Adrenal gland (tissue), 12 donors: ENCODE measurements around the gene ATP6V1D. TPM values are rescaled to one million over a fixed set of nuclear protein-coding genes. Genes with fewer than 3 reads are reported as not detected.

Source experiments
- DNase-seq, 7 donors: peaks; one replicate each; pipeline ENCODE4 v3.0.0-alpha.2; 2019 to 2020
- H3K27ac ChIP-seq, 5 donors: fragments of 200-600 bp; sonication (generic) in 4 of 5; 1 replicate in 3 of 5; 2 replicates in 2 of 5; pipeline versions ENCODE4 v1.5.1 to v1.8.0; 2016 to 2020; ENCODE audit warnings: mild to moderate bottlenecking in 1 of 5
- H3K27me3 ChIP-seq: fragments of 200-600 bp; 2 replicates; pipeline ENCODE4 v1.8.0; 2021
- H3K36me3 ChIP-seq, 2 donors: fragments of 200-600 bp; replicated peaks in 1 of 2; 1 replicate in 1 of 2; 2 replicates in 1 of 2; pipeline versions ENCODE4 v1.5.1 to v1.8.0; 2018 to 2022
- H3K4me1 ChIP-seq, 2 donors: fragments of 200-600 bp; replicated peaks in 1 of 2; 1 replicate in 1 of 2; 2 replicates in 1 of 2; pipeline versions ENCODE4 v1.5.1 to v1.8.0; 2018 to 2021
- H3K4me3 ChIP-seq, 4 donors: fragments of 200-600 bp; sonication (generic) in 3 of 4; one replicate each; pipeline ENCODE4 v1.5.1; 2016 to 2018
- H3K9me3 ChIP-seq, 3 donors: fragments of 200-600 bp; sonication (generic) in 1 of 3; replicated peaks in 1 of 3; 1 replicate in 2 of 3; 2 replicates in 1 of 3; pipeline versions ENCODE4 v1.5.1 to v1.8.0; 2016 to 2021
- CTCF ChIP-seq, 6 experiments: fragments of 450-650 bp in 4 of 6; fragments of 200-600 bp in 2 of 6; sonication (generic) in 1 of 6; IDR thresholded peaks; 1 replicate in 5 of 6; 2 replicates in 1 of 6; pipeline versions ENCODE4 v1.5.1 to v1.8.0; 2016 to 2021; ENCODE audit warnings: antibody characterized with exemption in 6 of 6, mild to moderate bottlenecking in 2 of 6, moderate library complexity in 1 of 6
- POLR2A ChIP-seq, 2 donors: fragments of 450-650 bp; IDR thresholded peaks; one replicate each; pipeline ENCODE4 v1.6.1; 2017; ENCODE audit warnings: antibody characterized with exemption in 2 of 2, mild to moderate bottlenecking in 2 of 2, moderate library complexity in 1 of 2
- WGBS, 4 donors: extraction: QIAGEN DNeasy Blood & Tissue Kit in 2 of 4; methylation state at CpG; one replicate each; pipeline versions ENCODE4 v1.1.5 to v1.1.7; 2013 to 2017; 5-methylcytosine and 5-hydroxymethylcytosine counted together
- intact Hi-C, 2 donors: fragments of 100-400 bp; cut with DNase I; formaldehyde crosslinking; loops; one replicate each; pipeline versions ENCODE4 v1.14.1 to v1.15.0; 2022 to 2023
- polyA plus RNA-seq, 3 donors: library from polyadenylated mRNA; stranded (reverse); fragments of 200-250 nt in 2 of 3; fragments of 350-450 nt in 1 of 3; fragmentation: Illumina TruSeq in 1 of 3; extraction: RNeasy Lipid Tissue Mini Kit (QIAGEN cat#74804) in 1 of 3; gene quantifications; one replicate each; pipeline ENCODE4 v1.2.3, GENCODE V29; 2013 to 2014
- small RNA-seq, 2 donors: library from RNA; depleted of rRNA; stranded (forward); fragments of <200 nt; gene quantifications; one replicate each; pipeline ENCODE3, GENCODE V24; 2016
- total RNA-seq, 9 donors: library from RNA; depleted of rRNA in 4 of 9; stranded (reverse); fragments of >200 nt in 4 of 9; fragments of 120-200 nt in 1 of 9; fragmentation: NEBNext Ultra II Directional in 1 of 9; extraction: Animal tissue kit (Norgen Biotek cat#: 25700) in 1 of 9; gene quantifications; one replicate each; pipeline versions ENCODE4 v1.1.0 to v1.2.4, GENCODE V29; 2013 to 2023
- donor health status: healthy with polysubstance abuse.
- donor health status: Bipolar disorder and iron deficiency.
- donor health status: DM: yes; HTN: yes; CAD: no.
- donor health status: DM: no; HTN: no; CAD: no.
- donor health status: DM: no; HTN: no; CAD: no.
- donor health status: DM: yes; HTN: yes; CAD: no.

The ATP6V1D gene
- total and polyA plus RNA-seq, 12 donors, result 55.3 to 388 (median 160) TPM

DNA sequence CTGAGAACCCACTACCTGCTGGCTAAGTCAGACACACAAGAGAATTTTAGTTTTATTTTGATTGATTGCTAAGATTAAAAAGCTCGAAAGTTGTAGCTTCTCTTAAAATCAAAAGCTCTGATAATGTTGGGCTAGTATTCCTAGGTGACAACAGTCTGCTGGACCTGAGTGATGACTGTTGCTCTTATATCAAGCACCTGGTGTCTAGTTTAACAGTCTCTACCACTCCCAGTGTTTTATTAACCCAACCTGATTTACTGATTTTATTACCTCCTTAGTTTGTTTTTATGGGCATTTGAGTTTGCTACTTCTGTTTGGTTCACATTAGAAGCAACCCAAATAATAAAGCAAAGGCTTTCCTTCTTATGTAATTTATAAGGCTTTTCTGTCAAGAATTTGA, 41.8 kb downstream of the ATP6V1D start:
- Histone ChIP-seq H3K4me3 (no peak overlapping the region), H3K4me1 (no peaks in the 10 kb centered on the region), H3K36me3 (peaks cover 0 to 13% of the 10 kb centered on the region in 2 donors), H3K27me3 (no peaks in the 10 kb centered on the region), H3K9me3 (no peaks in the 10 kb centered on the region), H3K27ac (no peak overlapping the region)
- DNase-seq, result no peak
- 68 to 79% (median 74%) methylated on average over 1 of the region's 1 CpG for WGBS, 4 donors
- intact Hi-C loops, result no loop called here
- TF ChIP-seq CTCF (IDR thresholded peaks at IDR 0.05), result no peak
- no peak for TF ChIP-seq POLR2A (IDR thresholded peaks at IDR 0.05)

- TF ChIP-seq CTCF (IDR thresholded peaks at IDR 0.05), result no peak
- TF ChIP-seq POLR2A (IDR thresholded peaks at IDR 0.05), result no peak
- WGBS, 4 donors, result 90 to 100% (median 91%) methylated on average over 1 of the region's 1 CpG
- Histone ChIP-seq H3K36me3 (peaks cover 0 to 6% of the 10 kb centered on the region in 2 donors), H3K4me3 (no peak overlapping the region), H3K27ac (no peak overlapping the region), H3K9me3 (no peaks in the 10 kb centered on the region), H3K4me1 (no peaks in the 10 kb centered on the region), H3K27me3 (no peaks in the 10 kb centered on the region)
- no peak for DNase-seq
- intact Hi-C loops, result no loop called here
Measured at GRCh38 chr14:67313153-67313552, 46.5 kb downstream of the ATP6V1D start.

- Histone ChIP-seq H3K27me3 (no peaks in the 10 kb centered on the region), H3K9me3 (no peaks in the 10 kb centered on the region), H3K36me3 (peaks cover 0 to 6% of the 10 kb centered on the region in 2 donors), H3K27ac (no peak overlapping the region), H3K4me3 (no peak overlapping the region), H3K4me1 (no peaks in the 10 kb centered on the region)
- no peak for DNase-seq
- TF ChIP-seq CTCF (IDR thresholded peaks at IDR 0.05), result no peak
- no peak for TF ChIP-seq POLR2A (IDR thresholded peaks at IDR 0.05)
- WGBS, 4 donors, result 94 to 100% (median 97%) methylated on average over 2 of the region's 2 CpGs
- intact Hi-C loops, result no loop called here
Measured at GRCh38 chr14:67311868-67312267, 47.7 kb downstream of the ATP6V1D start.

Small RNAs within 50 kb of the gene (small RNA-seq; reads per million reads assigned to genes)
- gene RF00019, result 0 reads per million in 2 donors

Other genes starting within 250 kb of the ATP6V1D start
- under 1 TPM in 1 of 9 donors, not detected in 8; 0.11 TPM for gene GARIN2, start 170.4 kb downstream of the ATP6V1D start, total RNA-seq
- under 1 TPM in 2 of 3 donors, not detected in 1; 0.07 to 0.48 TPM for gene GARIN2, start 170.4 kb downstream of the ATP6V1D start, polyA plus RNA-seq
- 10 to 100 TPM; 11.0 to 23.0 (median 16.8) TPM for gene PALS1, start 118.4 kb downstream of the ATP6V1D start, total RNA-seq
- 10 to 100 TPM in 1 of 3 donors, 1 to 10 TPM in 2; 2.2 to 19.5 (median 5.4) TPM for gene PALS1, start 118.4 kb downstream of the ATP6V1D start, polyA plus RNA-seq
- 100 to 1,000 TPM in 2 of 9 donors, 10 to 100 TPM in 7; 41.8 to 162 (median 77.8) TPM for gene EIF2S1, start 524 bp upstream of the ATP6V1D start, total RNA-seq
- 100 to 1,000 TPM in 1 of 3 donors, 10 to 100 TPM in 2; 15.7 to 260 (median 26.3) TPM for gene EIF2S1, start 524 bp upstream of the ATP6V1D start, polyA plus RNA-seq
- gene PLEK2, start 52.4 kb upstream of the ATP6V1D start, total RNA-seq, result 100 to 1,000 TPM in 2 of 9 donors, 10 to 100 TPM in 7; 19.6 to 384 (median 49.4) TPM
- gene PLEK2, start 52.4 kb upstream of the ATP6V1D start, polyA plus RNA-seq, result 100 to 1,000 TPM in 1 of 3 donors, 10 to 100 TPM in 2; 35.8 to 339 (median 77.8) TPM
- 10 to 100 TPM; 25.7 to 63.9 (median 40.1) TPM for gene TMEM229B, start 128.9 kb upstream of the ATP6V1D start, total RNA-seq
- 10 to 100 TPM in 2 of 3 donors, 1 to 10 TPM in 1; 5.7 to 31.9 (median 12.0) TPM for gene TMEM229B, start 128.9 kb upstream of the ATP6V1D start, polyA plus RNA-seq
- gene PLEKHH1, start 173.5 kb upstream of the ATP6V1D start, total RNA-seq, result 10 to 100 TPM in 8 of 9 donors, 1 to 10 TPM in 1; 8.3 to 30.6 (median 19.4) TPM
- 10 to 100 TPM; 19.3 to 50.4 (median 28.0) TPM for gene PLEKHH1, start 173.5 kb upstream of the ATP6V1D start, polyA plus RNA-seq
- 10 to 100 TPM; 43.0 to 79.1 (median 54.2) TPM for gene PIGH, start 240.5 kb upstream of the ATP6V1D start, total RNA-seq
- gene PIGH, start 240.5 kb upstream of the ATP6V1D start, polyA plus RNA-seq, result 10 to 100 TPM; 41.5 to 66.7 (median 41.9) TPM